OCI-LY7 (cell line): ENCODE data around the gene PCP4L1.

Experiments used
- EZH2phosphoT487 ChIP-seq: fragments of 200-600 bp; sonication (generic); IDR thresholded peaks from 2 replicates; pipeline ENCODE4 v1.6.1; 2018; ENCODE audit warnings: low read depth, borderline replicate concordance, mild to moderate bottlenecking, mixed run types, antibody characterized with exemption, low read length, moderate library complexity, mixed read lengths
- TF ChIP-seq, protein P1 (sequence below): fragments of 200-600 bp; sonication (generic); conservative IDR thresholded peaks from 2 replicates; pipeline ENCODE4 v1.5.1; 2014; ENCODE audit warnings: mild to moderate bottlenecking, antibody characterized with exemption, low read length, moderate library complexity, mixed read lengths

- TF ChIP-seq, protein P1, sequence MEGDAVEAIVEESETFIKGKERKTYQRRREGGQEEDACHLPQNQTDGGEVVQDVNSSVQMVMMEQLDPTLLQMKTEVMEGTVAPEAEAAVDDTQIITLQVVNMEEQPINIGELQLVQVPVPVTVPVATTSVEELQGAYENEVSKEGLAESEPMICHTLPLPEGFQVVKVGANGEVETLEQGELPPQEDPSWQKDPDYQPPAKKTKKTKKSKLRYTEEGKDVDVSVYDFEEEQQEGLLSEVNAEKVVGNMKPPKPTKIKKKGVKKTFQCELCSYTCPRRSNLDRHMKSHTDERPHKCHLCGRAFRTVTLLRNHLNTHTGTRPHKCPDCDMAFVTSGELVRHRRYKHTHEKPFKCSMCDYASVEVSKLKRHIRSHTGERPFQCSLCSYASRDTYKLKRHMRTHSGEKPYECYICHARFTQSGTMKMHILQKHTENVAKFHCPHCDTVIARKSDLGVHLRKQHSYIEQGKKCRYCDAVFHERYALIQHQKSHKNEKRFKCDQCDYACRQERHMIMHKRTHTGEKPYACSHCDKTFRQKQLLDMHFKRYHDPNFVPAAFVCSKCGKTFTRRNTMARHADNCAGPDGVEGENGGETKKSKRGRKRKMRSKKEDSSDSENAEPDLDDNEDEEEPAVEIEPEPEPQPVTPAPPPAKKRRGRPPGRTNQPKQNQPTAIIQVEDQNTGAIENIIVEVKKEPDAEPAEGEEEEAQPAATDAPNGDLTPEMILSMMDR, result no peak
- TF ChIP-seq EZH2phosphoT487, result no peak
Measured at GRCh38 chr1:161300478-161300877, 41.9 kb downstream of the PCP4L1 start.
